Measurements from ENCODE around the gene ZNF335.
"Not testable (repeated sequence)": the region's sequence is repeated elsewhere in the genome, so short reads cannot be mapped to it uniquely, and the experiment has no call there.

The ZNF335 gene

GRCh38 chr20:45969712-45970634 lies 2.0 kb downstream of the ZNF335 start:
- no peak for DNase-seq (ENCODE audit: low read depth)

DNA sequence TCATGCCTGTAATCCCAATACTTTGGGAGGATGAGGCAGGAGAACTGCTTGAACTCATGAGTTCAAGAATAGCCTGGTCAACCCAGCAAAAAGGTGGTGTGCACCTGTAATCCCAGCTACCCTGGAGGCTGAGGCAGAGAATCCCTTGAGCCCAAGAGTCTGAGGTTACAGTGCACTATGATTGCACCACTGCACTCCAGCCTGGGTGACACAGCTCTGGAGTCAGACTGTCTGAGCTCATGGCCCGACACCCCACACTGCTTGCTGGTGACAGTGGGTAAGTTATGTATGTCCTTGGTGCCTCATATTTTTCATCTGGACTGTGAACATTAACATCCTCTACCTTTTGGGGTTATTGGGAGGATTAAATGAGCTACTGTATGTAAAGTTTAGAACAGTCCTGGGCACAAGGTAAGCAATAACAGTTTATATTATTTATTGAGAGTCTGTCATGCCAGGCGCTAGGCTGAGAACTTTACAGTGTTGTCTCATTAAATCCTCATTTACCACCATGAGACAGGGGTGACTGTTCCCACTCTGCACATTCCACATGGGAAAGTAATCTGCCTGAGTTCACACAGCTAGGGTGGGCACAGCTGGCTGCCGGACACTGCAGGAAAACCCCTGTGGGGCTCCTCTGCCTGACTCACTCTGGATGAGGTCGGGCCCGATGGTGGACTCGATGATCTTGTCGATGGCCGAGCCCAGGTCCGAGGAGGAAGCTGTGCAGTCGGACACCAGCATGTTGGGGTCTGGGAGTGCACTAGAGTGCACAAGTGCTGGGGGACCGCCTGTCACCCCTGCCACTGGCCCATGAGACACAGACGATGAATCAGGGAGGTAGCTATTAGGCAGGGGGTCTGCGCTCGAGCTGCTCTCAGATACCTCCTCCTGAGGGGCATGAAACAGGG lies 2.9 kb downstream of the ZNF335 start:
- DNase-seq (ENCODE audit: low read depth), result no peak

- DNase-seq (ENCODE audit: low read depth), result no peak
These were observed 3.8 kb downstream of the ZNF335 start for GRCh38 chr20:45968081-45968671.

DNA sequence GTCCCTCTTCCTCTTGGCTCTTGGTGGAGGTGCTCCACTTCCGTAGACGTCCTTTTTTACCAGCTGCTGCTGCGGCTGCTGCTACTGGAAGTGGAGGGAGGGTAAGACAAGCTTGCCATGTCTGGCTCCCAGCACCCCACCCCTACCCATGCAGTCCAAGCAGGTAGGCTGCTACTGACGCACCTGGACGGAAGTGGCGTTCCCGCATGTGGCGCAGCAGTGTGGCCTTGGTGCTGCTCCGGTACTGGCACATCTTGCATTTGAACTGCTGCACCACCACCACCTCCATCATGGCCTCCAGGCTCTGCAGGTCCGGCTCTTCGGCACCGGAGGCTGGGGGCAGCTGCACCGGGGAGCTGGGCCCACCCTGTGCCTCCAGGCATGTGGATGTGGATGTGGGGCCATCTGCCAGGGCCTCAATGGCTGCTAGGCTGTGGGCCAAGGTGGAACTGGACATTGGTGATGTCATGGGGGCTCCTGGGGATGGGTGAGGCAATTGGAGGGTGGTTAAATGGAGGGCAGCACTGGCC lies 4.4 kb downstream of the ZNF335 start:
- no peak for DNase-seq (ENCODE audit: low read depth)

- DNase-seq (ENCODE audit: low read depth), result no peak
These were observed 6.6 kb downstream of the ZNF335 start for GRCh38 chr20:45965169-45966002.

DNA sequence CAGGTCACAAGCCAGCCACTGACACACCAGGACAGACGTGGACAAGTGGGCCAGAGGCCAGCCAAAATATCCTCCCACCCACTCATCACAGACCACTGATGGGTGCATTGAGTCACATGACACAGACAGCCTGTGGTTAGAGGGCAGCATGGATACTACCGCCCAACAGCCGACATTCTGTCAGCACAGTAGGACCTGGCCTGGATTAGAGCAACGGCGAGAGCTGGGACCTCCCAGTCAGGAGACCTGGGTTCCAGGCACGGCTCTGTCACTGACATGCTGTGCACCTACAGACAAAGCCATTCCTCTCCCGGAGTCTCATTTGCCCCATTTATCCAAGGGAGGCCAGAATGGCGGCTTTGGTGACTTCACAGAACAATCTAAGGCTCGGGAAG lies 8.0 kb downstream of the ZNF335 start:
- DNase-seq (ENCODE audit: low read depth), result no peak

DNA sequence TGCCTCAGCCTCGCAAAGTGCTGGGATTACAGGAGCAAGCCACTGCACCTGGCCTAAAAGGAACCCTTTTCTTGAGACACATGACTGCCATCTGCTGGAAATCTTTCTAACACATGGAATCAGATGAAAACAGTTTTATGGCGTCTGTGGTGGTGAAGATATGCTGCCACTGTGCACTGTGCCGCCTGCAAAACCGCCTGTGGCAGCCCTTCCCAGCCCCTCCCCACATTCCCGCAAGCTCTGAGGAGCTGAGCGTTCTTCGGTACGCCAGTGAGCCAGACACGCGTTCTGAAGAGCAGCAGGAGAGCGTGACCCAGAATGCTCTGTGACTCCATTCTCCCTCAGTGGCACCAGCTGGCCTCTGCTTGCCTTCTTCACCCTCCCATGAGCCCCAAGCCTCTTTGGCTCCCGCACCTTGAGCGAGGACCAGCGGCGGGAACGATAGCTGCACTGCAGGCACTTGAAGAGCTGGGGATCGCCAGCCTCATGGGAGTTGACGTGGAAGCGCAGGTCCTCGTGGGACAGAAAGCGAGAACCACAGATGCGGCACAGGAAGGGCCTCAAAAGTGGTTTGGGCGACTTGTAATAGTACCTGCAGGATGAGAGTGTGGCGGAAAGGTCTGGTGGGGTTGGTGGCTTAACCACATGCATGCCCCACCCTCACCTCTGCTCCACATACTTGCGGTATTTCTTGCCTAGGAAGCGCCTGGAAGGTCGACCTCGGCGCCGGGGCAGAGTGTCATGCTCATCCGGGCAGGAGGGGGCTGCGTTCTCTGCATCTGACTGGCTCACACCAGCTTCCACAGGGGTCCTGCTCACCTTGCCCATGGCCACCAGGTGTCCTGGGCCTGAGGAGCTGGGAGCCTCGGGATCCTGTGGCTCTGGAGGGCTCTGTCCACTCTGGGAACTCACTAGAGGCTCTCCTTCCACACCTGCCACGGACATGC lies 8.7 kb downstream of the ZNF335 start:
- no peak for DNase-seq (ENCODE audit: low read depth)

GRCh38 chr20:45962031-45962755 lies 9.8 kb downstream of the ZNF335 start:
- DNase-seq (ENCODE audit: low read depth), result no peak

GRCh38 chr20:45959956-45960630 lies 11.9 kb downstream of the ZNF335 start:
- no peak for DNase-seq (ENCODE audit: low read depth)

DNA sequence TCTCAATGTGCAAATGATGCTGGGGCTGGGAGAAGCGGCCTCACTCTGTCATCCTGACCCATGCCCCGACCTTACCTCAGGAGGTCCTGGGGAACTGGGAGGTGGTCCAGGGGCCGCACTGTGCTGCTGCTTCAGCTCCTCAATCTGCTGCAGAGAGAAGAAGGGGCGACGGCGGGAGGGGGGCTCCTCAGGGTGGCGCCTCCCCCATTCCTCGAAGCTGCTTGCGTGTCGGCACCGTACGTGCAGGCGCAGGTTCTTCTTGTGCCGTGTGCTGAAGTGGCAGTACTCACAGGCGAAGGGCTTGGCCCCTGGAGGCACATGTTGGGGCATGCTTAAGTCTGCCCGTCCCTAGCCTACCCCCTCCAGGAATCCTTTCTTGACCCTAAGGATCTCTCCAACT lies 12.9 kb downstream of the ZNF335 start:
- no peak for DNase-seq (ENCODE audit: low read depth)

GRCh38 chr20:45958593-45958992 lies 13.4 kb downstream of the ZNF335 start:
- DNase-seq (ENCODE audit: low read depth), result no peak

DNA sequence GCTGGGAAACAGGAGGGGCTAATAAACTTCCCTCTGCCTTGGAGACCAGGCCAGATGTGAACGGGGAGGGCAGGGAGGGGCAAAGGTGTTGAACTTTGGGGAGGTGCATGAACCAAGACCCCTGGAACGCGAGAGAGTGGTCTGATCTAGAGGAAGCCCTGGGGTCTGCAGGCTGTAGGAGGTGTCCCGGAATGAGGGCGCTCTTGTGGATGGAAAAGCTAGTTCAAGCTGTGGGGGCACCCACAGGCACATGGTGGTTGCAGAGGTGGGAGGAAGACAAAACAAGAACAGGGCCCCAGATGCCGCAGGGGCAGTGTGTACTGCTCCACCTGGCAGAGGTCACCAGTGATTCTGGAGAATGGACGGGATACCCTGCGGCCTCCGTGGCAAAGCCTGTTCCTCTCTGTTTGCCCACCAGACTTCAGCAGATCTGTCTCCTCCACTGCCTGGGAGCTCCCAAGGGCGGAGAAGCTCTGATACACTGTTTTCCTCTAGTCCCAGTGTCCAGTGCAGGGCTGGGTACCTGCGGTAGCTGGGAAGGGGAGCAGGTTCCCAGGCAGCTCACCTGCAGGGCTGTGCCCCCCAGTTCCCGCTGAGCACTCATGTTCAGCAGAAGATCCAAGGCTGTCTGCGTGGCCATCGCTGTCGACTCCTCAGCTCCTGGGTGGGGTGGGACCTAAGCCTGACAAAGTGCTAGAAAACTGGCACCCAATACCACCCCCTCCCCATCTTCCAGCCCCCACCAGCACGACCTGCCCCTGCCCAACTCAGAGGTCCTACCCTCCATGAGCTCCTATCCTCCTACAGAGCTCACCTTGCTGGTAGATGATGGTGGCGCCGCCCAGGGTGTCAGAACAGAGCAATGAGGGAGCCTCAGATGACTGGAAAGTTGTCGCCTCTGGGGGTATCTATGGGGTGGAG lies 14.7 kb downstream of the ZNF335 start:
- DNase-seq (ENCODE audit: low read depth), result no peak

DNA sequence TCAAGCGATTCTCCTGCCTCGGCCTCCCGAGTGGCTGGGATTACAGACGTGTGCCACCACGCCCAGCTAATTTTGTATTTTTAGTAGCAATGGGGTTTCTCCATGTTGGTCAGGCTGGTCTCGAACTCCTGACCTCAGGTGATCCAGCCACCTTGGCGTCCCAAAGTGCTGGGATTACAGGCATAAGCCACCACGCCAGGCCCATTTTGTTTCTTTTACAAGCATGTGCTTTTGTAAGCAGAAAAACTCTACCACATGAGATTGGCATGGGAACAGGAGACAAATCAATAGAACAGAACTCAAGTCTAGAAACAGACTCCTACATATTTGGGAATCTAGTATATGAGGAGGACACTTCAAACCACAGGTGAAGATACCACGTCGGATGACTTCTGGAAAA lies 15.7 kb downstream of the ZNF335 start:
- not testable (repeated sequence) for DNase-seq (ENCODE audit: low read depth)

DNA sequence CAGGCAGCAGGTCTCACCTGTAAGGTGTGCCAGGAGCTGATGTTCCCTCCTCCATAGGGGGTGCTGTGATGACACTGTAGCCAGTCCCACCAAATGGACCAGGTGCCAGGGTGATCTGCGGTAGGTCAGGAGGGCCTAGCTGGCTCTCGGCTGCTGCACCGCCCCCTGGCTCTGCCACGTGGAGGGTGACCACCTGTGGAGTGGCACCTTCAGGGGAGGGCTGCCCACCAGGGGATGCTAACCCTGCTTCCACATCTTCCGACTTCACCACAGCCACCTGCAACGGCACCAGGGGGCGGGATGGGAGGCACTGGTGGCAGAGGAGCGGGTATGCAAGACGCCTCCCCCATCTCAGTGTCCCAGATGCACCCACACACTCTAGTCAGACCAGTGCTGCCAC lies 18.3 kb downstream of the ZNF335 start:
- DNase-seq (ENCODE audit: low read depth), result no peak

DNA sequence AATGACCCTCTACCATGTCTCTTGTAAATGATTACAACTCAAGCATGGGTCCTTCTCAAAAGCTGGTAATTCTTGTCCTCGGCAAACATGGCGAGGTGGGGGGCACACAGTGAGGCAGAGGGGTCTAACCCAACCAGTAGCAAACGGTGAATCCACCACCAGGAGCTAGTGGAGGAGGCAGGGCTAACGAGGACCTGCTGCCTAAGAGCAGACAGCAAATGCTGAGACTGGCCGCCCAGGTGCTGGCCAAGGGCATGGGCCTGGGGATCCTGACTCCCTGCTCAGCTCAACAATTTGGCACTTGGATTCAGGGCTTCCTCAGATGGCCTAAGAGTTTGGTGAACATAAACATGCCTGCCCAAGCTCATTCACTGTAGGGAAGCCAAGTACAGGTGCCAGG lies 19.1 kb downstream of the ZNF335 start:
- no peak for DNase-seq (ENCODE audit: low read depth)

DNA sequence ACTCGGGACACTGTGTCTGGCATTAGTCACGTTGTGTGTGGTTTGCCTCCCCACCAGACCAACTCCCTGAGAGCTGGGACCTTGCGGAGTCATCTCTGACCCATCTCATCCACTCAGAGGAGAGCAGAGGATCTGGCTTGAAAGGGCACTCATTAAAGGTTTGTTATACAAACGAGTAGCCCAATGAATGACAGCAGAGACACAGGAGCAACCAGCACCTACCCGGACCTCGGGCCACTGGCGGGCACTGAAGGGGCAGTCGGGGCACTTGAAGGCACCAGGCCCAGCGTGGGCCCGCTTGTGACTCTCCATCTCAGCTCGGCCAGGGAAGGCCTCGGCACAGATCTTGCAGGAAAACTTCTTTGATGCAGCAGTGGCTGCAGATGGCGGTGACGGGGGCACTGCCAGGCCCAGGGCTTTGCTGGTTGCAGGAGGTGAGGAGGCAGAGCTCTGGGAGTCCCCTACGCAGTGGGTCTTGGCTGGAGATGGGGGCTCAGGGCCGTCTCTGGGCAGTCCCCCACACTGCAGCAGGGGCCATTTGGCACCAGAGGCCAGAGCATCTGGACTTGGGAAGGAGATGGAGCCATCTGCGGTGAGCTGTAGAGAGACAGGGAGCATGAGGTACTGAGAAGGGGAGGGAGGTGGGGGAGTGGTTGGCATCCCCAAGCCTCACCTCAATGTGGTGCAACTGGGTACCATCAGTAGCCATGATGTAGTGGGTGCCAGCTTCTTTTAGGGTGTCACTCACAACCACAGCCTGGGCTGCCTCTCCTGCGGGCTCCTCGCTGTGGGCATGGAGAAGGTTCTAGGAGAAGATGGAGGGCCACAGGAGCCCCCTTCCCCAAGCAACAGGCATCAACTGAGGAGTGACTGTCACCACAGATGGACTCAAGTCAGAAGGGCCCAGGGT lies 19.8 kb downstream of the ZNF335 start:
- DNase-seq (ENCODE audit: low read depth), result no peak

- no peak for DNase-seq (ENCODE audit: low read depth)
These were observed 21.7 kb downstream of the ZNF335 start for GRCh38 chr20:45950330-45950646.
